Neural progenitor cell (in vitro differentiated cells): ENCODE data around the gene NEK8. TPM values are rescaled to one million over a fixed set of nuclear protein-coding genes. Genes with fewer than 3 reads are reported as not detected.

Source experiments
- DNase-seq: peaks from one replicate; pipeline ENCODE4 v3.0.0-alpha.2; 2016; ENCODE audit warnings: low spot score
- H2AFZ ChIP-seq: fragments of 200-600 bp; sonication (generic); replicated peaks from 2 replicates; pipeline ENCODE4 v1.6.1; 2016; ENCODE audit warnings: antibody characterized with exemption
- H3F3A ChIP-seq: fragments of 200-600 bp; sonication (generic); 2 replicates; pipeline ENCODE4 v1.6.1; 2016; ENCODE audit warnings: antibody characterized with exemption, low read depth
- H3K27ac ChIP-seq: fragments of 200-600 bp; sonication (generic); 2 replicates; pipeline ENCODE4 v1.5.1; 2016; ENCODE audit warnings: mild to moderate bottlenecking
- H3K27me3 ChIP-seq: fragments of 200-600 bp; sonication (generic); 2 replicates; pipeline ENCODE4 v1.6.1; 2016; ENCODE audit warnings: mild to moderate bottlenecking, moderate library complexity
- H3K36me3 ChIP-seq: fragments of 200-600 bp; sonication (generic); 2 replicates; pipeline ENCODE4 v1.5.1; 2016
- H3K4me1 ChIP-seq: fragments of 200-600 bp; sonication (generic); 2 replicates; pipeline ENCODE4 v1.6.1; 2016; ENCODE audit warnings: mixed run types
- H3K4me2 ChIP-seq: fragments of 200-600 bp; sonication (generic); 2 replicates; pipeline ENCODE4 v1.6.1; 2016
- H3K4me3 ChIP-seq: fragments of 200-600 bp; sonication (generic); 2 replicates; pipeline ENCODE4 v1.5.1; 2016
- H3K79me2 ChIP-seq: fragments of 200-600 bp; sonication (generic); 2 replicates; pipeline ENCODE4 v1.6.1; 2016; ENCODE audit warnings: low read depth
- H3K9ac ChIP-seq: fragments of 200-600 bp; sonication (generic); 2 replicates; pipeline ENCODE4 v1.6.1; 2016
- H3K9me3 ChIP-seq: fragments of 200-600 bp; sonication (generic); 2 replicates; pipeline ENCODE4 v1.5.1; 2016; ENCODE audit warnings: low read depth
- H4K20me1 ChIP-seq: fragments of 200-600 bp; sonication (generic); 2 replicates; pipeline ENCODE4 v1.6.1; 2016; ENCODE audit warnings: low read depth
- H3K27ac Mint-ChIP-seq: 3 replicates; pipeline ENCODE4 v1.8.0; 2021; ENCODE audit warnings: mixed read lengths
- H3K27me3 Mint-ChIP-seq: 2 replicates; pipeline ENCODE4 v1.8.0; 2022; ENCODE audit warnings: low read depth, mild to moderate bottlenecking, inconsistent platforms, moderate library complexity, mixed read lengths; ENCODE audit not compliant: insufficient read depth
- H3K36me3 Mint-ChIP-seq: 3 replicates; pipeline ENCODE4 v1.8.0; 2021; ENCODE audit warnings: mixed read lengths
- H3K4me1 Mint-ChIP-seq: 3 replicates; pipeline ENCODE4 v1.8.0; 2021; ENCODE audit warnings: mixed read lengths
- H3K4me3 Mint-ChIP-seq: 3 replicates; pipeline ENCODE4 v1.8.0; 2021; ENCODE audit warnings: mild to moderate bottlenecking, moderate library complexity, mixed read lengths
- H3K9me3 Mint-ChIP-seq: 3 replicates; pipeline ENCODE4 v1.8.0; 2020; ENCODE audit warnings: mixed read lengths
- CTCF ChIP-seq: fragments of 200-600 bp; sonication (generic); IDR thresholded peaks from 2 replicates; pipeline ENCODE4 v1.5.1; 2017; ENCODE audit warnings: antibody characterized with exemption, mild to moderate bottlenecking
- EZH2 ChIP-seq: fragments of 200-600 bp; sonication (generic); IDR thresholded peaks from 2 replicates; pipeline ENCODE4 v1.6.1; 2017; ENCODE audit warnings: antibody characterized with exemption, mild to moderate bottlenecking, moderate library complexity
- EZH2phosphoT487 ChIP-seq: fragments of 200-600 bp; sonication (generic); IDR thresholded peaks from 2 replicates; pipeline ENCODE4 v1.6.1; 2017; ENCODE audit warnings: antibody characterized with exemption
- total RNA-seq: library from RNA; depleted of rRNA; stranded (reverse); fragments of >200 nt; gene quantifications from 2 replicates; pipeline ENCODE4 v1.2.3, GENCODE V29; 2015; ENCODE audit warnings: low replicate concordance

NEK8 gene
- total RNA-seq, 1 donor from 2014 or later: 3.7 TPM

GRCh38 chr17:28758411-28759121 is 30.0 kb downstream of the NEK8 start:
- Mint-ChIP-seq H3K4me3 (peak overlapping the region; percentile 21), H3K4me1 (peaks cover 29% of the 10 kb centered on the region), H3K27ac (no peak overlapping the region), H3K36me3 (peaks cover 22% of the 10 kb centered on the region), H3K27me3 (peaks cover 3% of the 10 kb centered on the region), H3K9me3 (no peaks in the 10 kb centered on the region)
- H3F3A ChIP-seq: peaks cover 36% of the 10 kb centered on the region
- peaks cover 21% of the 10 kb centered on the region for H3K4me1 ChIP-seq
- no peak overlapping the region for H3K27ac ChIP-seq
- H2AFZ ChIP-seq: no peak overlapping the region
- H3K9me3 ChIP-seq: no peaks in the 10 kb centered on the region
- H3K9ac ChIP-seq: no peak overlapping the region
- H3K27me3 ChIP-seq: no peaks in the 10 kb centered on the region
- TF ChIP-seq EZH2 (no peak), CTCF (no peak), EZH2phosphoT487 (no peak)
- no peak for DNase-seq
- H4K20me1 ChIP-seq: peaks cover 57% of the 10 kb centered on the region
- H3K36me3 ChIP-seq: no peaks in the 10 kb centered on the region
- H3K4me2 ChIP-seq: no peak overlapping the region
- H3K4me3 ChIP-seq: no peak overlapping the region
- H3K79me2 ChIP-seq: peaks cover 27% of the 10 kb centered on the region

DNA sequence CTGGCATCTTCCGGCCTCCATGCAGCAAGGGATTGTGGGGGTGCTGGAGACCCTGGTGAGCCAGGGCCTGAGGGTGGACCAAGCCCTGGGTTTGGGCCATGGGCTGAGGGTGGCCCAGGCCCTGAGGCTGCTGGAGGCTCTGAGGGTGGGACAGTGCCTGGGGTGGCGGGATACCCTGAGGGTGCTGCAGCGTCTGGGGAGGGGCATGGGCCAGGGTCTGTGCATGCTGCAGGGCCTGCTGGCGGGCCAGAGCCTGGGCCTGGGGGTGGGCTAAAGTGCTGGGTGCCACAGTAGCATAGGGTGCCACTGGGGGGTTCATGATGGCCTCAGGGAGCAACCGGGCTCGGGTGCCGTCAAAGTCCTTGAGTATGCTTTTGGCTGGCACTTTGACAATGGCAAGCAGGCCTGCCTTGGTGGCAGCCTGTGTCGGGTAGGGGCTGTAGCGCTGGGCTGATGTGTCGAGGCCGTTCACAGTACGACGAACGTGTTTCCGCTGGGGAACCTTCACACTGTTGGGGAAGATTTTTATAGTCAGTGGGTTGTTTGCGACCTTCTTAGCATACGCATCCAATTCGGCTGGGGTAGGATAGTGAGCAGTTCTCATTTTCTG is 30.8 kb downstream of the NEK8 start:
- H3K36me3 Mint-ChIP-seq: peaks cover 25% of the 10 kb centered on the region
- no peak for TF ChIP-seq CTCF
- TF ChIP-seq EZH2: no peak
- no peak for TF ChIP-seq EZH2phosphoT487
- Histone ChIP-seq H3K36me3 (no peaks in the 10 kb centered on the region), H3K27me3 (no peaks in the 10 kb centered on the region), H3K9ac (no peak overlapping the region), H3K4me1 (peaks cover 21% of the 10 kb centered on the region), H2AFZ (no peak overlapping the region), H3K9me3 (no peaks in the 10 kb centered on the region), H3K4me2 (no peak overlapping the region), H4K20me1 (peaks cover 65% of the 10 kb centered on the region), H3K4me3 (no peak overlapping the region), H3K79me2 (peaks cover 31% of the 10 kb centered on the region), H3K27ac (no peak overlapping the region), H3F3A (peaks cover 44% of the 10 kb centered on the region)
- no peak for DNase-seq
- H3K4me1 Mint-ChIP-seq: peaks cover 31% of the 10 kb centered on the region
- H3K27me3 Mint-ChIP-seq: peaks cover 3% of the 10 kb centered on the region
- H3K9me3 Mint-ChIP-seq: no peaks in the 10 kb centered on the region
- no peak overlapping the region for H3K27ac Mint-ChIP-seq
- H3K4me3 Mint-ChIP-seq: peak overlapping the region; percentile 21

- peak overlapping the region; percentile 65 for H3K4me2 ChIP-seq
- H3K36me3 ChIP-seq: no peaks in the 10 kb centered on the region
- Mint-ChIP-seq H3K4me3 (peak overlapping the region; percentile 48), H3K9me3 (no peaks in the 10 kb centered on the region), H3K36me3 (peaks cover 31% of the 10 kb centered on the region), H3K27me3 (peaks cover 3% of the 10 kb centered on the region), H3K27ac (peak overlapping the region; percentile 57), H3K4me1 (peaks cover 31% of the 10 kb centered on the region)
- DNase-seq: peak; percentile 64
- H3K4me1 ChIP-seq: peaks cover 21% of the 10 kb centered on the region
- no peak overlapping the region for H2AFZ ChIP-seq
- H3K9ac ChIP-seq: no peak overlapping the region
- H3K79me2 ChIP-seq: peaks cover 31% of the 10 kb centered on the region
- no peaks in the 10 kb centered on the region for H3K9me3 ChIP-seq
- peak overlapping the region; percentile 87 for H3K27ac ChIP-seq
- peaks cover 73% of the 10 kb centered on the region for H4K20me1 ChIP-seq
- peaks cover 57% of the 10 kb centered on the region for H3F3A ChIP-seq
- H3K4me3 ChIP-seq: peak overlapping the region; percentile 2
- TF ChIP-seq EZH2 (no peak), EZH2phosphoT487 (no peak), CTCF (no peak)
- no peaks in the 10 kb centered on the region for H3K27me3 ChIP-seq
Measured at GRCh38 chr17:28760601-28761562, 32.3 kb downstream of the NEK8 start.
